ENCODE measurements around the gene VPS4A. TPM values are rescaled to one million over a fixed set of nuclear protein-coding genes. Genes with fewer than 3 reads are reported as not detected.
A peak's percentile ranks its signal among the peaks of the same experiment; 100 is the strongest.

The VPS4A gene
- total and polyA plus RNA-seq, 12 donors: 28.1 to 55.1 (median 34.6) TPM

GRCh38 chr16:69364088-69364487, 52.9 kb downstream of the VPS4A start:
- Histone ChIP-seq H3K4me3 (no peak overlapping the region), H3K27me3 (no peaks in the 10 kb centered on the region), H3K4me1 (replicated peaks in 1 of 2) (no peaks in the 10 kb centered on the region), H3K36me3 (replicated peaks in 1 of 2) (peaks cover 0 to 62% of the 10 kb centered on the region in 2 donors), H3K9me3 (replicated peaks in 1 of 3) (no peaks in the 10 kb centered on the region), H3K27ac (no peak overlapping the region)
- peak in 1 of 7 donors; percentile 18 for DNase-seq
- intact Hi-C loops (cut with DNase I): no loop called here
- 84 to 100% (median 94%) methylated on average over 2 of the region's 2 CpGs for WGBS, 4 donors
- TF ChIP-seq POLR2A (IDR thresholded peaks at IDR 0.05) (no peak), CTCF (IDR thresholded peaks at IDR 0.05) (no peak)

GRCh38 chr16:69365901-69366300, 54.8 kb downstream of the VPS4A start:
- H3K4me1 ChIP-seq (replicated peaks in 1 of 2): no peaks in the 10 kb centered on the region
- no peaks in the 10 kb centered on the region for H3K9me3 ChIP-seq (replicated peaks in 1 of 3)
- no peak for TF ChIP-seq POLR2A (IDR thresholded peaks at IDR 0.05)
- TF ChIP-seq CTCF (IDR thresholded peaks at IDR 0.05): no peak
- no peak overlapping the region for H3K27ac ChIP-seq
- intact Hi-C loops (cut with DNase I): no loop called here
- peaks cover 0 to 70% of the 10 kb centered on the region in 2 donors for H3K36me3 ChIP-seq (replicated peaks in 1 of 2)
- H3K27me3 ChIP-seq: no peaks in the 10 kb centered on the region
- peak in 1 of 7 donors; percentile 13 for DNase-seq
- H3K4me3 ChIP-seq: no peak overlapping the region
- 64 to 84% (median 74%) methylated on average over 2 of the region's 2 CpGs for WGBS, 4 donors

DNA sequence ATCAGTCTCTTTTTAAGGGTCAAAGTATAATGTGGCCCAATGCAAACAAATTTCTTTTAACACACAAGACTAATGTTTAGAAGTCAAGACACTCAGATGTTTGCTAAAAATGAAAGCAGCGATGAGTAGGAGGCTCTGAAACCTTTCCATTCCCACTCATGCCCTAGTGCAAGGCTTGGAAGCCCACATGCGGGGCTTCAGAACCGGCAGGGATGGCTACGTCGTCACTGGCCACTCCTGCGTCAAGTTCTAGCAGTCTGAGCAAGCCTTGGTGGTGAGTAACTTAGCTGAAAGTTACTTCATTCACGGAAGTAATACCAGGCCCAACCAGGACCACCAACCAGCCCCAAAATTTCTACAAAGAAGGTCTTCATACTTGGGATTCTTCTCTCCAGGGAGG, 55.3 kb downstream of the VPS4A start:
- TF ChIP-seq POLR2A (IDR thresholded peaks at IDR 0.05) (no peak), CTCF (IDR thresholded peaks at IDR 0.05) (no peak)
- peaks cover 0 to 72% of the 10 kb centered on the region in 2 donors for H3K36me3 ChIP-seq (replicated peaks in 1 of 2)
- WGBS, 4 donors: 92 to 96% (median 95%) methylated on average over 7 of the region's 7 CpGs

DNA sequence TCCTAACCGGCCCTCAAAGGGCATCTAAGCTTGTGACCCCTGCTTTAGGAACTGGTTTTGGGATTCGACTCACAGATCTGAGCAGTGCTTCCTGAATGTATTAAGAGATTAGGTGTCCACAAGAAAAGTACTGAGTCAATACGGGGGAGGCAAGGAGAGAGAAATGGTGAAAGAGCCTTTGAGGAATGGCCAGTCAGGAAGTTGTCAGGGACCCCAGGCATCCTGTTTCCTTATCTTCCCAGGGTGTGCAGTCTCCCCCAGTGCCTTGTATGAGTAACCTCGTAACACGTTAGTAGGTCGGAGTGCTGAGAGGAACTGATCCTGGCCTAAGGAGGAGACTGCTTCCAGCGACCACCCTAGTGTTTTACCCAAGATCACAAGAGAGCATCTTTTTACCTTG, 56.8 kb downstream of the VPS4A start:
- Histone ChIP-seq H3K27ac (no peak overlapping the region), H3K4me3 (no peak overlapping the region), H3K9me3 (replicated peaks in 1 of 3) (no peaks in the 10 kb centered on the region), H3K36me3 (replicated peaks in 1 of 2) (peaks cover 0 to 79% of the 10 kb centered on the region in 2 donors), H3K4me1 (replicated peaks in 1 of 2) (no peaks in the 10 kb centered on the region), H3K27me3 (no peaks in the 10 kb centered on the region)
- TF ChIP-seq CTCF (IDR thresholded peaks at IDR 0.05) (no peak), POLR2A (IDR thresholded peaks at IDR 0.05) (no peak)
- DNase-seq: peak in 1 of 7 donors; percentile 39
- WGBS, 4 donors: 80 to 91% (median 86%) methylated on average over 7 of the region's 7 CpGs
- intact Hi-C loops (cut with DNase I): no loop called here

More for the DNA sequence above, 55.3 kb downstream of the VPS4A start:
- no peak overlapping the region for H3K4me3 ChIP-seq
- no peaks in the 10 kb centered on the region for H3K27me3 ChIP-seq
- intact Hi-C loops (cut with DNase I): no loop called here
- no peaks in the 10 kb centered on the region for H3K9me3 ChIP-seq (replicated peaks in 1 of 3)
- no peaks in the 10 kb centered on the region for H3K4me1 ChIP-seq (replicated peaks in 1 of 2)
- peak in 1 of 7 donors; percentile 33 for DNase-seq
- H3K27ac ChIP-seq: no peak overlapping the region
